Ascending aorta (tissue), 2 donors: ENCODE results near the gene PLA2G6. TPM values are rescaled to one million over a fixed set of nuclear protein-coding genes. Genes with fewer than 3 reads are reported as not detected.
A peak's percentile ranks its signal among the peaks of the same experiment; 100 is the strongest.

Experiments
- DNase-seq, 2 donors: peaks; one replicate each; pipeline ENCODE4 v3.0.0-alpha.2; 2019; ENCODE audit warnings: low spot score in 2 of 2
- H3K27ac ChIP-seq, 2 donors: fragments of 200-600 bp; sonication (generic); one replicate each; pipeline ENCODE4 v1.5.1; 2016 to 2017; ENCODE audit warnings: mild to moderate bottlenecking in 1 of 2
- H3K27me3 ChIP-seq: fragments of 200-600 bp; sonication (generic); one replicate; pipeline ENCODE4 v1.5.1; 2017
- H3K36me3 ChIP-seq, 2 donors: fragments of 200-600 bp; sonication (generic); one replicate each; pipeline ENCODE4 v1.5.1; 2016
- H3K4me1 ChIP-seq, 2 donors: fragments of 200-600 bp; sonication (generic); one replicate each; pipeline ENCODE4 v1.5.1; 2016 to 2017; ENCODE audit warnings: mild to moderate bottlenecking in 1 of 2
- H3K4me3 ChIP-seq, 2 donors: fragments of 200-600 bp; sonication (generic); one replicate each; pipeline ENCODE4 v1.5.1; 2016 to 2017; ENCODE audit warnings: mild to moderate bottlenecking in 1 of 2
- H3K9me3 ChIP-seq, 2 donors: fragments of 200-600 bp; sonication (generic); one replicate each; pipeline ENCODE4 v1.5.1; 2016
- intact Hi-C: fragments of 100-400 bp; cut with DNase I; formaldehyde crosslinking; loops from one replicate; pipeline ENCODE4 v1.15.1; 2023
- total RNA-seq: library from RNA; depleted of rRNA; stranded (reverse); fragments of >200 nt; gene quantifications from one replicate; pipeline ENCODE4 v1.1.0, GENCODE V29; 2016
- TF ChIP-seq, protein P1 (sequence below), 3 experiments: fragments of 200-600 bp in 2 of 3; fragments of 450-650 bp in 1 of 3; sonication (generic) in 2 of 3; IDR thresholded peaks; one replicate each; pipeline ENCODE4 v1.5.1; 2016 to 2019; ENCODE audit warnings: antibody characterized with exemption in 3 of 3, mild to moderate bottlenecking in 1 of 3, moderate library complexity in 1 of 3

PLA2G6 gene
- total RNA-seq, 1 donor from 2014 or later = 79.5 TPM

DNA sequence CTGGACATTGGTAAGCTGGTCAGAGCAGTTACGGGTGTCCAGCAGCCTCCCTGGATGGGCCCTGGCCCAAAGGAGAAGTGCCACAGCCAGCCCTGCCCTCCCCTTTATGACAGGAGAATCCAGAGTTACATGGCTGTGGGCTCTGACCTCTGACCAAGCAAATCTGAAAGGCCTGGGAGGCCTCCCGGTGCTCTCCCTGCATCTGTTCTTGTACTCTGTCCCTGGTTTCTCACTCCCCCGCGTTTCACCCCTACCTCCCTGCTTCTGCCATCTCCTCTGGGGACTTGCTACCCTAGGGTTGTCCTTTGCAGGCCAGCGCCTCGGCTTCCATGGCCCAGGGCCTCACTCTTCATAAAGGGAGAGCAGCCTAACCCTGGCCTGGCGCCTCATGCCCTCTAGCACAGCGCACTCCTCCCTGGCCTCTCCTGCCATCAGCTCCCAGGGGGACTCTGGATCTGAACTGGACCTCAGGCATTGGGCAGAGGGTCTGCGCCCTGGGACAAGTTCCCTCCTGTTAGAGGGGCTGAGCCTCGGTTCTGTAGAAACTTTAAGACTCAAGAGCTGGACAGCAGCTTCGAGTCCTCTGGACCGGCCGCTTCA is 113.8 kb downstream of the PLA2G6 start:
- Histone ChIP-seq H3K27ac (peak overlapping the region; percentile 94 to 97), H3K4me1 (peaks cover 32 to 48% of the 10 kb centered on the region in 2 donors), H3K9me3 (no peaks in the 10 kb centered on the region), H3K27me3 (no peaks in the 10 kb centered on the region), H3K36me3 (peaks cover 34 to 37% of the 10 kb centered on the region in 2 donors), H3K4me3 (no peak overlapping the region)
- DNase-seq = no peak
- TF ChIP-seq, protein P1, sequence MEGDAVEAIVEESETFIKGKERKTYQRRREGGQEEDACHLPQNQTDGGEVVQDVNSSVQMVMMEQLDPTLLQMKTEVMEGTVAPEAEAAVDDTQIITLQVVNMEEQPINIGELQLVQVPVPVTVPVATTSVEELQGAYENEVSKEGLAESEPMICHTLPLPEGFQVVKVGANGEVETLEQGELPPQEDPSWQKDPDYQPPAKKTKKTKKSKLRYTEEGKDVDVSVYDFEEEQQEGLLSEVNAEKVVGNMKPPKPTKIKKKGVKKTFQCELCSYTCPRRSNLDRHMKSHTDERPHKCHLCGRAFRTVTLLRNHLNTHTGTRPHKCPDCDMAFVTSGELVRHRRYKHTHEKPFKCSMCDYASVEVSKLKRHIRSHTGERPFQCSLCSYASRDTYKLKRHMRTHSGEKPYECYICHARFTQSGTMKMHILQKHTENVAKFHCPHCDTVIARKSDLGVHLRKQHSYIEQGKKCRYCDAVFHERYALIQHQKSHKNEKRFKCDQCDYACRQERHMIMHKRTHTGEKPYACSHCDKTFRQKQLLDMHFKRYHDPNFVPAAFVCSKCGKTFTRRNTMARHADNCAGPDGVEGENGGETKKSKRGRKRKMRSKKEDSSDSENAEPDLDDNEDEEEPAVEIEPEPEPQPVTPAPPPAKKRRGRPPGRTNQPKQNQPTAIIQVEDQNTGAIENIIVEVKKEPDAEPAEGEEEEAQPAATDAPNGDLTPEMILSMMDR (IDR thresholded peaks at IDR 0.05) = no peak
- intact Hi-C loops = loop anchor here (2.0 to 5.0 kb wide), 4 partner anchors 149 to 504 kb away; partner anchors contain the start of genes DMC1 and TMEM184B

DNA sequence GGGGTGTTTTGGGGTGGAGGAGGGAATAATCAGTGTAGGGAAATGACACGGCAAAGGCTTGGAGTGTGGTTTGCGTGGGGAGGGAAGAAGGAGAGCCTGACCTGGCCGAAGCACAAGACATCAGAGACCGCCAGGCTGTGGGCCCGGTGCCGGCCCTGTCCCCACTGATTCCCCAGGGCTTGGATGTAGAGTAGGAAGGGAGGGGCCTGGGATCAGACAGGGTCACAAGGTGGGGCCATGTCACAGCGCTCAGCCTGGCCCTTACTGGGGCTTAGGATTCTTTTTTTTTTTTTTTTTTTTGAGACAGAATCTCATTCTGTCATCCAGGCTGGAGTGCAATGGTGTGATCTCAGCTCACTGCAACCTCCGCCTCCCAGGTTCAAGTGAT is 114.6 kb downstream of the PLA2G6 start:
- intact Hi-C loops = loop anchor here (5.0 kb wide), 2 partner anchors 150 to 505 kb away; partner anchors contain the start of gene DMC1
- Histone ChIP-seq H3K27ac (peak overlapping the region; percentile 94 to 97), H3K4me1 (peaks cover 32 to 48% of the 10 kb centered on the region in 2 donors), H3K36me3 (peaks cover 28 to 31% of the 10 kb centered on the region in 2 donors), H3K27me3 (no peaks in the 10 kb centered on the region), H3K4me3 (no peak overlapping the region), H3K9me3 (no peaks in the 10 kb centered on the region)
- TF ChIP-seq, protein P1 (IDR thresholded peaks at IDR 0.05) = no peak
- peak in 1 of 2 donors; percentile 78 for DNase-seq

DNA sequence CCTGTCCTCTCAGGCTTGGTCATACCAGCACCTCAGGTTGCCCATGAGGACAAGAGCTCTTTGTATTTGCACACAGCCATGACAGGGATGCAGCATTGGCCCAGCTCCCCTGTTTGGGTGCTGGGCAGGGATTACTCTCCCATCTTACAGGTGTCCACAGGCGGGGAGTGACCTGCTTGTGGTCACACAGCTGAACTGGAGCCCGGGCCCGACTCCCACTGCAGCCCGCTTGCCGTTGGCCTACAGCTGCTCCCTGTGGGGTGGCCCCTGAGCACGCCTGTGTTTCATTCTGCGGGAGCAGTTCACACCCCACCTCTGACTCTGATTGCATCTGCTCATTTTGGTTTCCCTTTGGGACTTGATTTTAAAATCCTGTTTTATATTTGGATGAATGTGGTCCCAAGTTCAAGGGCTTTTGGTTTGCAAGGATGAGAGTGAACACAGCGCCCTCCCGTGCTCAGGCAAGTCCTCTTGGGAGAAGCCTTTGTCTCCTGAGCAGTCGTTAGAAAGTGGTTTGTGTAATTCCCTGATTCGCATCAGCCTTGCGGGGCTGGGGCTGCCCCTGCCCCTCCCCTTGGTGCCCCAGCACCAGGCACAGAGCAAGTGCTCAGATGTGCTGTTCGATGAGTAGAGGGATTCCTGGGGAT is 115.1 kb downstream of the PLA2G6 start:
- no peaks in the 10 kb centered on the region for H3K9me3 ChIP-seq
- no peaks in the 10 kb centered on the region for H3K27me3 ChIP-seq
- peak overlapping the region; percentile 94 to 97 for H3K27ac ChIP-seq
- TF ChIP-seq, protein P1 (IDR thresholded peaks at IDR 0.05) = no peak
- no peak for DNase-seq
- no peak overlapping the region for H3K4me3 ChIP-seq
- H3K36me3 ChIP-seq = peaks cover 26 to 29% of the 10 kb centered on the region in 2 donors
- intact Hi-C loops = loop anchor here (5.0 kb wide), 2 partner anchors 151 to 506 kb away; partner anchors contain the start of gene DMC1
- peaks cover 31 to 44% of the 10 kb centered on the region in 2 donors for H3K4me1 ChIP-seq

DNA sequence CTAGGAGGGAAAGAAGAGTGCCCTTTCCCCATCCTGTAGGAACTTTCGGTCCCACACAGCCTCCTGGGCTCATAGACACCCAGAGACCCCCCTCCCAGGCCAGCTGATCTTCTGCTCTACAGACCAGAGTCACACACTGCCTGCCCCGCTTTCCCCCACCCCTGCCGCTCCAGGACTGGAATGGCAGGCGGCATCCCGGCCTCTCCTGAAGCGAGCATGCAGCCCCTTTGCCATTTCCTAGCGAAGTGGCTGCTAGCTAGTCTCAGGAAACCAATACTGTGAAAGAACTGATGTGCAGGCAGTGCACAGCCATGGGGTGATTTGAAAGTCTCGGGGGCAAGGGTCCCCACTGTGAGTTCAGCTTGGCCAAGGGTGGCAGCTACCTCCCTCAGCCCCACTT is 116.1 kb downstream of the PLA2G6 start:
- peaks cover 26 to 36% of the 10 kb centered on the region in 2 donors for H3K4me1 ChIP-seq

DNA sequence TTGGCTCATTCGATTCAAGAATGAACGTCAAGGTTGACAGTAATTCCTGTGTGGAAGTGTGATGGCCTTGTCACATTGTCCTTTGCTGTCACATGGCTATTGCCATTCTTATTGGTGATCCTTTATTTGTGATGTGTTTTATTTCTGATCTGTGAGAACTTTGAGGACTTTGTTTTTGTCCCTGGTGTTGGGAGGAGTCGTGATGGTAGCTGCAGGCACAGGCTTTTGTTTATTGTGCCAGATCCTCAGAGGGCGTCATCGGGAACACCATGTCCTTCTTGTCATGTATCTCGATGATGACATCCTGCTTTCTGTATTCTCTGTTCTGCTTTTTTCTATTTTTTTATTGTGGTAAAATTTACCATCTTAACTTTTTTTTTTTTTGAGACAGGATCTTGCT is 118.8 kb downstream of the PLA2G6 start:
- H3K36me3 ChIP-seq = peaks cover 30 to 43% of the 10 kb centered on the region in 2 donors

More for the DNA sequence above, 116.1 kb downstream of the PLA2G6 start:
- TF ChIP-seq, protein P1 (IDR thresholded peaks at IDR 0.05) = no peak
- DNase-seq = no peak
- intact Hi-C loops = loop anchor here (5.0 kb wide), 2 partner anchors 152 to 507 kb away; partner anchors contain the start of gene DMC1
- H3K36me3 ChIP-seq = peaks cover 22 to 32% of the 10 kb centered on the region in 2 donors
- H3K27ac ChIP-seq = peak overlapping the region; percentile 94 to 97
- H3K9me3 ChIP-seq = no peaks in the 10 kb centered on the region
- H3K4me3 ChIP-seq = no peak overlapping the region
- no peaks in the 10 kb centered on the region for H3K27me3 ChIP-seq

More for the DNA sequence above, 118.8 kb downstream of the PLA2G6 start:
- intact Hi-C loops = no loop called here
- Histone ChIP-seq H3K9me3 (no peaks in the 10 kb centered on the region), H3K27me3 (no peaks in the 10 kb centered on the region), H3K4me1 (peaks cover 5 to 14% of the 10 kb centered on the region in 2 donors), H3K27ac (no peak overlapping the region), H3K4me3 (no peak overlapping the region)
- TF ChIP-seq, protein P1 (IDR thresholded peaks at IDR 0.05) = no peak
- DNase-seq = no peak

Other genes starting within 250 kb of the PLA2G6 start
- gene C22orf23, start 228.2 kb downstream of the PLA2G6 start, total RNA-seq = not detected
- gene POLR2F, start 228.1 kb downstream of the PLA2G6 start, total RNA-seq = 204 TPM
- gene SOX10, start 197.3 kb downstream of the PLA2G6 start, total RNA-seq = 23.0 TPM
- 88.1 TPM for gene PICK1, start 124.4 kb downstream of the PLA2G6 start, total RNA-seq
- not detected for gene SLC16A8, start 97.6 kb downstream of the PLA2G6 start, total RNA-seq
- not detected for gene BAIAP2L2, start 71.1 kb downstream of the PLA2G6 start, total RNA-seq
- gene MAFF, start 20.2 kb upstream of the PLA2G6 start, total RNA-seq = 183 TPM
- 118 TPM for gene TMEM184B, start 91.2 kb upstream of the PLA2G6 start, total RNA-seq
- gene CSNK1E, start 135.6 kb upstream of the PLA2G6 start, total RNA-seq = 185 TPM